Measurements from ENCODE around the gene FGFRL1.

FGFRL1 gene

DNA sequence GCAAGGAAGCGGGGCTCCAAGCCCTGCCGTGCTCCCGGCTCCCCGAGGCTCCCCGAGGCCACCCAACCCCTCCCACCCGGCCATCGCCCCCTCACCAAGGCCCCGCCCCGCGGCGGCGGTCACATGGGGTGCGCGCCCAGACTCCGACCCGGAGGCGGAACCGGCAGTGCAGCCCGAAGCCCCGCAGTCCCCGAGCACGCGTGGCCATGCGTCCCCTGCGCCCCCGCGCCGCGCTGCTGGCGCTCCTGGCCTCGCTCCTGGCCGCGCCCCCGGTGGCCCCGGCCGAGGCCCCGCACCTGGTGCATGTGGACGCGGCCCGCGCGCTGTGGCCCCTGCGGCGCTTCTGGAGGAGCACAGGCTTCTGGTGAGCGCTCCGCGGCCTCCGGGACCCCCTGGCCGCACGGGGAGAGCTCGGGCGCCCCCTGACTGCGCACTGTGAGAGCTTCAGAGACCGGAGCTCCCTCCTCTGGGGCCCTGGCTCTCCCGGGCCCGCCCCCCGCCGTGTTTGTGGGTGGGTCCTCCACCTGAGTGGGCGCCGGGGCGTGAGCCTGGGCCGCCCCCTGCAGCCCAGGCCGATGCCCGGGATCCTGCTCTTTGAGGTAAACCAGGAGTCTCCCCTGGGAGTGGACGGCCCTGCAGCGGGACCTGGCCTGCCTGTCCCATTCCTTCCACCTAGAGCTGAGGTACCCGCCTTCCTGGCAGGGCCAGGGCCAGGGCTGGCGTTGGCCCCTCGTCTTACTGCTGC lies 24.4 kb upstream of the FGFRL1 start, which contains the start of gene IDUA:
Gene IDUA, plus strand, starts transcription at position 166 of the 745 bp plus-strand sequence. Its CDS starts 41 bp downstream, at position 207.
- TF ChIP-seq, protein P1, sequence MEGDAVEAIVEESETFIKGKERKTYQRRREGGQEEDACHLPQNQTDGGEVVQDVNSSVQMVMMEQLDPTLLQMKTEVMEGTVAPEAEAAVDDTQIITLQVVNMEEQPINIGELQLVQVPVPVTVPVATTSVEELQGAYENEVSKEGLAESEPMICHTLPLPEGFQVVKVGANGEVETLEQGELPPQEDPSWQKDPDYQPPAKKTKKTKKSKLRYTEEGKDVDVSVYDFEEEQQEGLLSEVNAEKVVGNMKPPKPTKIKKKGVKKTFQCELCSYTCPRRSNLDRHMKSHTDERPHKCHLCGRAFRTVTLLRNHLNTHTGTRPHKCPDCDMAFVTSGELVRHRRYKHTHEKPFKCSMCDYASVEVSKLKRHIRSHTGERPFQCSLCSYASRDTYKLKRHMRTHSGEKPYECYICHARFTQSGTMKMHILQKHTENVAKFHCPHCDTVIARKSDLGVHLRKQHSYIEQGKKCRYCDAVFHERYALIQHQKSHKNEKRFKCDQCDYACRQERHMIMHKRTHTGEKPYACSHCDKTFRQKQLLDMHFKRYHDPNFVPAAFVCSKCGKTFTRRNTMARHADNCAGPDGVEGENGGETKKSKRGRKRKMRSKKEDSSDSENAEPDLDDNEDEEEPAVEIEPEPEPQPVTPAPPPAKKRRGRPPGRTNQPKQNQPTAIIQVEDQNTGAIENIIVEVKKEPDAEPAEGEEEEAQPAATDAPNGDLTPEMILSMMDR (IDR thresholded peaks at IDR 0.05; ENCODE audit: insufficient read depth, low read depth, low read length, missing control alignments), result peak; percentile 55
- DNase-seq (ENCODE audit: low read depth), result peak; percentile 84
- peak within 1 kb of the TSS; percentile 68 for H3K4me3 ChIP-seq (ENCODE audit: low read depth, low read length)

DNA sequence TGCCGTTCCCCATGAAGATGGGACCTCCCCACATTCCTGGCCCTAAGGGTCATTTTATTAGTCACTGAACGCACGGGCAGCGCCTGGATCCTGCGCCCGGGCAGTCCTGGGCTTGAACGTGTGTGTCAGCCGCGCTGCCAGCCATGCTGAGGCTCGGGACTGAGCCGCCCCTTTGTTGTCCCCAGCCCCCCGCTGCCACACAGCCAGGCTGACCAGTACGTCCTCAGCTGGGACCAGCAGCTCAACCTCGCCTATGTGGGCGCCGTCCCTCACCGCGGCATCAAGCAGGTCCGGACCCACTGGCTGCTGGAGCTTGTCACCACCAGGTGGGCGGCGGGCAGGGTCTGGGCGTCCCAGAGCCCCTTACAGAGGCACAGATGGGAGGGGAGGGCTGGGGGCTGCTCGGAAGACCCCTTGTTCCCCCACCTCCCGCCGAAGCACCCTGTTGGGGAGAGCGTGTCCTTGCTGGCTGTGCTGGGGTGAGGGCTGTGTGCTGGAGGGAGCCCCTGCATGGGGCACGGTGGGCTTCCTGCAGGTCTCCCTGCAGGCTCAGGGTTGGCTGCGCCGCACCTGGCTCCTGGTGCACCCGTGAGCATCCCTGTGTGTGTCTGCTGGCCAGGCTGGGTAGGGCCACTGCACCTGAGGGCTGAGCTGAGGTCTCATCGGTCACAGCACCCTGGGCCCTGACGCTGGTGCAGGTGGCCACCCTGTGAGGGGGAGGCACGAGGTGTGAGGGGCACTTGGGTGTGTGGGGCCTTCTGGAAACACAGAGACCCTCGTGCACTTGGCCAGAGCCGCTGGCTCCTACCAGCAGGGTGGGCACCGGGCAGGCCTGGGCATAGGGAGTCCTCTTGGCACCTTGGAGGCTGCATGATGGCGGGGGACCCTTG lies 23.6 kb upstream of the FGFRL1 start:
- peak overlapping the region; percentile 68 for H3K4me3 ChIP-seq (ENCODE audit: low read depth, low read length)
- no peak for DNase-seq (ENCODE audit: low read depth)
- TF ChIP-seq, protein P1 (IDR thresholded peaks at IDR 0.05; ENCODE audit: insufficient read depth, low read depth, low read length, missing control alignments), result no peak

DNA sequence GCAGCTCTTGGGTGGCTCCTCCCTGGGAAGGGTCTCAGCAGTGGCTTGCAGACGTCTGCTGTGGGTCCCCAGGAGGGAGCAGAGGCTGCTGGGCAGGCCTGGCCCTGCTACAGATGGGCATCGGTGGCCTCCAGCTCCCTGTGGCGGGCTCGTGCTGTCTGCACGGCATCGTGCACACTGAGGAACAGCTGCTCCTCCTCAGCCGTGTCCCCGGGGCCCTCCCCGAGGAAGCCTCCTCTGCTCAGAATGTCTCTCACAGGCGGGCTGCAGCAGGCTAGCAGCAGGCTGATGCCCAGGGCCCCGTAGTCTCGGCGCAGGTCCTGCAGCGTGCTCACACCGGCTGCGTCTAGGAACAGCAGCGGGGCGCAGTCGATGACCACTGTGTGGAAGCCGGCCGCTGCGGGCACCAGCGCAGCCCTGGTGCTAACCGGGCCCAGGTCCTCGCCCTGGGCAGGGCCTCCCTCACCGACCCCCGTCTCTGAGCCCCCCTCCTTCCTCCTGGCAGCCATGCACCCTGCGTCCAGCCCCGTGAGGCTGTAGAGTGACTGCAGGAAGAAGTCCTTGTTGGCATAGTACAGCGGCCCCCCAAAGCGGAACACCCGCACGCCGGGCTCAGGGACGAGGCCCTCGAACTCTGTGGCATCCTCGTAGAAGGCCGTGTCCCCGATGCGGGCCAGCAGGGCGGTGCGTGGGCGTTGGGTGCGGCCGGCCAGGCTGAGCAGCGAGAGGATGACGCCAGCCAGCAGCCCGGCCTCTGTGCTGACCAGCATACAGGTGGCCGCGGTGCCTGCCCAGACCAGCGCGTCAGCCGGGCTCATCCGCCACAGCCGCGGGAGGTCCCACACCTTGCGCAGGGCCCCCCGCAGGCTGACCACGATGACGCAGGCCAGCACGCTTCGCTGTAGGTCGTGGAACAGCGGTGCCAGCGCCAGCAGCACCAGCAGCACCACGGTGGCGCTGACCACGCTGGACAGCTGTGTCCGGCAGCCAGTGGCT lies 22.4 kb upstream of the FGFRL1 start:
- TF ChIP-seq, protein P1 (IDR thresholded peaks at IDR 0.05; ENCODE audit: insufficient read depth, low read depth, low read length, missing control alignments), result no peak
- no peak for DNase-seq (ENCODE audit: low read depth)
- no peak overlapping the region for H3K4me3 ChIP-seq (ENCODE audit: low read depth, low read length)

- TF ChIP-seq, protein P1 (IDR thresholded peaks at IDR 0.05; ENCODE audit: insufficient read depth, low read depth, low read length, missing control alignments), result no peak
- DNase-seq (ENCODE audit: low read depth), result no peak
- H3K4me3 ChIP-seq (ENCODE audit: low read depth, low read length), result no peak overlapping the region
Measured at GRCh38 chr4:989722-990471, 21.5 kb upstream of the FGFRL1 start.

- DNase-seq (ENCODE audit: low read depth), result no peak
- TF ChIP-seq, protein P1 (IDR thresholded peaks at IDR 0.05; ENCODE audit: insufficient read depth, low read depth, low read length, missing control alignments), result no peak
- no peak overlapping the region for H3K4me3 ChIP-seq (ENCODE audit: low read depth, low read length)
Measured at GRCh38 chr4:990746-991367, 20.6 kb upstream of the FGFRL1 start.

All from GM12865 (cell line).